GM18870 (cell line): ENCODE data around the gene CDK19.
"Not testable (repeated sequence)": the region's sequence is repeated elsewhere in the genome, so short reads cannot be mapped to it uniquely, and the experiment has no call there.

ENCODE experiments used
- ATAC-seq: cut with Tn5 transposase; IDR thresholded peaks from one replicate; pipeline ENCODE4 v1.9.1; 2021; ENCODE audit warnings: moderate library complexity; ENCODE audit not compliant: unreplicated experiment

CDK19 gene

GRCh38 chr6:110592765-110593164, 222.5 kb downstream of the CDK19 start:
- ATAC-seq: no peak

- no peak for ATAC-seq
These were observed 224.4 kb downstream of the CDK19 start for GRCh38 chr6:110590821-110591351.

- ATAC-seq: peak; percentile 96
These were observed 225.3 kb downstream of the CDK19 start for GRCh38 chr6:110589865-110590513.

GRCh38 chr6:110587328-110587727, 227.9 kb downstream of the CDK19 start:
- no peak for ATAC-seq

- ATAC-seq: no peak
These were observed 233.6 kb downstream of the CDK19 start for GRCh38 chr6:110581679-110582078.

GRCh38 chr6:110577596-110578167, 237.6 kb downstream of the CDK19 start:
- not testable (repeated sequence) for ATAC-seq

- ATAC-seq: no peak
These were observed 239.3 kb downstream of the CDK19 start for GRCh38 chr6:110575925-110576463.

- ATAC-seq: no peak
These were observed 240.5 kb downstream of the CDK19 start for GRCh38 chr6:110574817-110575216.

GRCh38 chr6:110573537-110573936, 241.7 kb downstream of the CDK19 start:
- ATAC-seq: no peak

- no peak for ATAC-seq
These were observed 242.1 kb downstream of the CDK19 start for GRCh38 chr6:110573136-110573535.

- no peak for ATAC-seq
These were observed 247.1 kb downstream of the CDK19 start for GRCh38 chr6:110567957-110568696.

- ATAC-seq: no peak
These were observed 248.7 kb downstream of the CDK19 start for GRCh38 chr6:110566346-110567125.

GRCh38 chr6:110564703-110565421, 250.4 kb downstream of the CDK19 start:
- ATAC-seq: no peak

- ATAC-seq: no peak
These were observed 251.6 kb downstream of the CDK19 start for GRCh38 chr6:110563711-110564110.

- no peak for ATAC-seq
These were observed 252.9 kb downstream of the CDK19 start for GRCh38 chr6:110562316-110562915.

GRCh38 chr6:110561696-110562095, 253.6 kb downstream of the CDK19 start:
- ATAC-seq: no peak

- no peak for ATAC-seq
These were observed 254.3 kb downstream of the CDK19 start for GRCh38 chr6:110561008-110561396.

GRCh38 chr6:110560239-110561007, 254.8 kb downstream of the CDK19 start:
- ATAC-seq: no peak
